Measurements from ENCODE around the gene OR4D11. TPM values are rescaled to one million over a fixed set of nuclear protein-coding genes. Genes with fewer than 3 reads are reported as not detected.

The OR4D11 gene
- total and polyA plus RNA-seq, 2 of the 13 experiments (the other 11 are each of a cell fraction or from before 2014, with no cell fraction given) = not detected

DNA sequence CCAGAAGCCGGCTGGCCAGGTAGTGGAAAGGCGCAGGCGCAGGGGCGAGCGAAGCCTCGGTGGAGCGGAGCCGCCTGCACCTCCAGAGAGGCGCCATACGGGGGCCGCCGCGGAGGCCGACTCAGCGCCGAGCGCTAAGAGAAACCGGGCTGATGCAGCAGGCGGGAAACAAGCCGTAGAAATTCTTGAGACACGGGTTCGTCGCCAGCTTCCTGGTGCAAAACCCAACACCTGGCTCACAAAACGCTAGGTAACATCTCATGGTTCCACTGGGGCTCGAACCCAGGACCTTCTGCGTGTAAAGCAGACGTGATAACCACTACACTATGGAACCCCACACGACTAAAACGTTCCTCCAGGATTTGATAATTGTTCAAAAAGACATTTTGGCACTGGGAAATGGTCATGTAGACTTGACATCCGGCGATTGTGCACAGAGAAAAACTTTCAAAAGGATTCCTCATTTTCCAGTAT lies 47.0 kb downstream of the OR4D11 start (continued):
- TF ChIP-seq IRX3 (CRISPR knock-in tag; IDR thresholded peaks at IDR 0.05; ENCODE audit: borderline replicate concordance, low read depth) (0 out of 2 replicates have a peak, but pooled peaks have one; percentile 40), KLF12 (CRISPR knock-in tag; IDR thresholded peaks at IDR 0.05; ENCODE audit: borderline replicate concordance) (no peak; the same call in 1 of the 2 replicates), POLR2AphosphoS5 (IDR thresholded peaks at IDR 0.05; ENCODE audit: low read depth, low read length) (no peak), ZNF792 (CRISPR knock-in tag; IDR thresholded peaks at IDR 0.05) (peak; percentile 79), ARID2 (CRISPR knock-in tag; IDR thresholded peaks at IDR 0.05; ENCODE audit: borderline replicate concordance) (no peak), ATM (IDR thresholded peaks at IDR 0.05; ENCODE audit: borderline replicate concordance) (no peak), ZNF232 (CRISPR knock-in tag; IDR thresholded peaks at IDR 0.05; ENCODE audit: borderline replicate concordance) (0 out of 2 replicates have a peak, but pooled peaks have one; percentile 20), TCF7 (IDR thresholded peaks at IDR 0.05; ENCODE audit: low read depth) (no peak), ZBTB7A (CRISPR knock-in tag; IDR thresholded peaks at IDR 0.05) (no peak), ERF (CRISPR knock-in tag; IDR thresholded peaks at IDR 0.05) (peak; percentile 84), POLR2A (IDR thresholded peaks at IDR 0.05; ENCODE audit: insufficient read depth in 1 of 2, low read depth in 2 of 2, low read length in 2 of 2) (no peak), MIER3 (CRISPR knock-in tag; IDR thresholded peaks at IDR 0.05; ENCODE audit: borderline replicate concordance) (peak; percentile 33; the same call in 1 of the 2 replicates), ZNF230 (CRISPR knock-in tag; IDR thresholded peaks at IDR 0.05) (peak; percentile 89), FOXP1 (IDR thresholded peaks at IDR 0.05) (no peak), FOXP1 (CRISPR knock-in tag; IDR thresholded peaks at IDR 0.05) (peak; percentile 6; the same call in 1 of the 2 replicates), FOXA3 (CRISPR knock-in tag; IDR thresholded peaks at IDR 0.05) (peak; percentile 54), ZNF556 (CRISPR knock-in tag; IDR thresholded peaks at IDR 0.05; ENCODE audit: borderline replicate concordance) (peak; percentile 96), TARDBP (CRISPR knock-in tag; IDR thresholded peaks at IDR 0.05) (no peak; the same call in 1 of the 2 replicates), GTF2F1 (IDR thresholded peaks at IDR 0.05; ENCODE audit: low read length) (no peak)
- TF ChIP-seq, protein P1, sequence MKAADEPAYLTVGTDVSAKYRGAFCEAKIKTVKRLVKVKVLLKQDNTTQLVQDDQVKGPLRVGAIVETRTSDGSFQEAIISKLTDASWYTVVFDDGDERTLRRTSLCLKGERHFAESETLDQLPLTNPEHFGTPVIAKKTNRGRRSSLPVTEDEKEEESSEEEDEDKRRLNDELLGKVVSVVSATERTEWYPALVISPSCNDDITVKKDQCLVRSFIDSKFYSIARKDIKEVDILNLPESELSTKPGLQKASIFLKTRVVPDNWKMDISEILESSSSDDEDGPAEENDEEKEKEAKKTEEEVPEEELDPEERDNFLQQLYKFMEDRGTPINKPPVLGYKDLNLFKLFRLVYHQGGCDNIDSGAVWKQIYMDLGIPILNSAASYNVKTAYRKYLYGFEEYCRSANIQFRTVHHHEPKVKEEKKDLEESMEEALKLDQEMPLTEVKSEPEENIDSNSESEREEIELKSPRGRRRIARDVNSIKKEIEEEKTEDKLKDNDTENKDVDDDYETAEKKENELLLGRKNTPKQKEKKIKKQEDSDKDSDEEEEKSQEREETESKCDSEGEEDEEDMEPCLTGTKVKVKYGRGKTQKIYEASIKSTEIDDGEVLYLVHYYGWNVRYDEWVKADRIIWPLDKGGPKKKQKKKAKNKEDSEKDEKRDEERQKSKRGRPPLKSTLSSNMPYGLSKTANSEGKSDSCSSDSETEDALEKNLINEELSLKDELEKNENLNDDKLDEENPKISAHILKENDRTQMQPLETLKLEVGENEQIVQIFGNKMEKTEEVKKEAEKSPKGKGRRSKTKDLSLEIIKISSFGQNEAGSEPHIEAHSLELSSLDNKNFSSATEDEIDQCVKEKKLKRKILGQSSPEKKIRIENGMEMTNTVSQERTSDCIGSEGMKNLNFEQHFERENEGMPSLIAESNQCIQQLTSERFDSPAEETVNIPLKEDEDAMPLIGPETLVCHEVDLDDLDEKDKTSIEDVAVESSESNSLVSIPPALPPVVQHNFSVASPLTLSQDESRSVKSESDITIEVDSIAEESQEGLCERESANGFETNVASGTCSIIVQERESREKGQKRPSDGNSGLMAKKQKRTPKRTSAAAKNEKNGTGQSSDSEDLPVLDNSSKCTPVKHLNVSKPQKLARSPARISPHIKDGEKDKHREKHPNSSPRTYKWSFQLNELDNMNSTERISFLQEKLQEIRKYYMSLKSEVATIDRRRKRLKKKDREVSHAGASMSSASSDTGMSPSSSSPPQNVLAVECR (CRISPR knock-in tag; IDR thresholded peaks at IDR 0.05; ENCODE audit: borderline replicate concordance) = peak; percentile 71; the same call in 1 of the 2 replicates
- TF ChIP-seq, protein P2, sequence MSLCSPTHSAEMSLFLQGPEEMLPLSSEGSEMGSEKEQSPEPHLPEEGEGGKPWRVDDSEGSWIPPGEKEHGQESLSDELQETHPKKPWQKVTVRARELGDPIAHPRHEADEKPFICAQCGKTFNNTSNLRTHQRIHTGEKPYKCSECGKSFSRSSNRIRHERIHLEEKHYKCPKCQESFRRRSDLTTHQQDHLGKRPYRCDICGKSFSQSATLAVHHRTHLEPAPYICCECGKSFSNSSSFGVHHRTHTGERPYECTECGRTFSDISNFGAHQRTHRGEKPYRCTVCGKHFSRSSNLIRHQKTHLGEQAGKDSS (CRISPR knock-in tag; IDR thresholded peaks at IDR 0.05; ENCODE audit: borderline replicate concordance, low read depth) = peak; percentile 85; the same call in 1 of the 2 replicates
- TF ChIP-seq, protein P3, sequence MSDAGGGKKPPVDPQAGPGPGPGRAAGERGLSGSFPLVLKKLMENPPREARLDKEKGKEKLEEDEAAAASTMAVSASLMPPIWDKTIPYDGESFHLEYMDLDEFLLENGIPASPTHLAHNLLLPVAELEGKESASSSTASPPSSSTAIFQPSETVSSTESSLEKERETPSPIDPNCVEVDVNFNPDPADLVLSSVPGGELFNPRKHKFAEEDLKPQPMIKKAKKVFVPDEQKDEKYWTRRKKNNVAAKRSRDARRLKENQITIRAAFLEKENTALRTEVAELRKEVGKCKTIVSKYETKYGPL (CRISPR knock-in tag; IDR thresholded peaks at IDR 0.05) = no peak
- TF ChIP-seq, protein P4, sequence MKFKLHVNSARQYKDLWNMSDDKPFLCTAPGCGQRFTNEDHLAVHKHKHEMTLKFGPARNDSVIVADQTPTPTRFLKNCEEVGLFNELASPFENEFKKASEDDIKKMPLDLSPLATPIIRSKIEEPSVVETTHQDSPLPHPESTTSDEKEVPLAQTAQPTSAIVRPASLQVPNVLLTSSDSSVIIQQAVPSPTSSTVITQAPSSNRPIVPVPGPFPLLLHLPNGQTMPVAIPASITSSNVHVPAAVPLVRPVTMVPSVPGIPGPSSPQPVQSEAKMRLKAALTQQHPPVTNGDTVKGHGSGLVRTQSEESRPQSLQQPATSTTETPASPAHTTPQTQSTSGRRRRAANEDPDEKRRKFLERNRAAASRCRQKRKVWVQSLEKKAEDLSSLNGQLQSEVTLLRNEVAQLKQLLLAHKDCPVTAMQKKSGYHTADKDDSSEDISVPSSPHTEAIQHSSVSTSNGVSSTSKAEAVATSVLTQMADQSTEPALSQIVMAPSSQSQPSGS (CRISPR knock-in tag; IDR thresholded peaks at IDR 0.05) = peak; percentile 54
